Embryonic facial prominence (tissue), 1 donor: Measurements from ENCODE around the gene GET3.
"Not testable (repeated sequence)": the region's sequence is repeated elsewhere in the genome, so short reads cannot be mapped to it uniquely, and the experiment has no call there.

ENCODE experiments used
- DNase-seq: peaks from one replicate; pipeline ENCODE4 v3.0.0-alpha.2; 2016; ENCODE audit errors: extremely low spot score

GET3 gene

DNA sequence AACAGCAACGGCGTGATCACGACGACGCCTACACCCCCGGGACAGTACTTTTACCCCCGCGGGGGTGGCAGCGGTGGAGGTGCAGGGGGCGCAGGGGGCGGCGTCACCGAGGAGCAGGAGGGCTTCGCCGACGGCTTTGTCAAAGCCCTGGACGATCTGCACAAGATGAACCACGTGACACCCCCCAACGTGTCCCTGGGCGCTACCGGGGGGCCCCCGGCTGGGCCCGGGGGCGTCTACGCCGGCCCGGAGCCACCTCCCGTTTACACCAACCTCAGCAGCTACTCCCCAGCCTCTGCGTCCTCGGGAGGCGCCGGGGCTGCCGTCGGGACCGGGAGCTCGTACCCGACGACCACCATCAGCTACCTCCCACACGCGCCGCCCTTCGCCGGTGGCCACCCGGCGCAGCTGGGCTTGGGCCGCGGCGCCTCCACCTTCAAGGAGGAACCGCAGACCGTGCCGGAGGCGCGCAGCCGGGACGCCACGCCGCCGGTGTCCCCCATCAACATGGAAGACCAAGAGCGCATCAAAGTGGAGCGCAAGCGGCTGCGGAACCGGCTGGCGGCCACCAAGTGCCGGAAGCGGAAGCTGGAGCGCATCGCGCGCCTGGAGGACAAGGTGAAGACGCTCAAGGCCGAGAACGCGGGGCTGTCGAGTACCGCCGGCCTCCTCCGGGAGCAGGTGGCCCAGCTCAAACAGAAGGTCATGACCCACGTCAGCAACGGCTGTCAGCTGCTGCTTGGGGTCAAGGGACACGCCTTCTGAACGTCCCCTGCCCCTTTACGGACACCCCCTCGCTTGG lies 55.0 kb downstream of the GET3 start:
- no peak for DNase-seq

DNA sequence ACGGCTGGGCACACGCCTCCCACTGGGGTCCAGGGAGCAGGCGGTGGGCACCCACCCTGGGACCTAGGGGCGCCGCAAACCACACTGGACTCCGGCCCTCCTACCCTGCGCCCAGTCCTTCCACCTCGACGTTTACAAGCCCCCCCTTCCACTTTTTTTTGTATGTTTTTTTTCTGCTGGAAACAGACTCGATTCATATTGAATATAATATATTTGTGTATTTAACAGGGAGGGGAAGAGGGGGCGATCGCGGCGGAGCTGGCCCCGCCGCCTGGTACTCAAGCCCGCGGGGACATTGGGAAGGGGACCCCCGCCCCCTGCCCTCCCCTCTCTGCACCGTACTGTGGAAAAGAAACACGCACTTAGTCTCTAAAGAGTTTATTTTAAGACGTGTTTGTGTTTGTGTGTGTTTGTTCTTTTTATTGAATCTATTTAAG lies 55.6 kb downstream of the GET3 start:
- no peak for DNase-seq

DNA sequence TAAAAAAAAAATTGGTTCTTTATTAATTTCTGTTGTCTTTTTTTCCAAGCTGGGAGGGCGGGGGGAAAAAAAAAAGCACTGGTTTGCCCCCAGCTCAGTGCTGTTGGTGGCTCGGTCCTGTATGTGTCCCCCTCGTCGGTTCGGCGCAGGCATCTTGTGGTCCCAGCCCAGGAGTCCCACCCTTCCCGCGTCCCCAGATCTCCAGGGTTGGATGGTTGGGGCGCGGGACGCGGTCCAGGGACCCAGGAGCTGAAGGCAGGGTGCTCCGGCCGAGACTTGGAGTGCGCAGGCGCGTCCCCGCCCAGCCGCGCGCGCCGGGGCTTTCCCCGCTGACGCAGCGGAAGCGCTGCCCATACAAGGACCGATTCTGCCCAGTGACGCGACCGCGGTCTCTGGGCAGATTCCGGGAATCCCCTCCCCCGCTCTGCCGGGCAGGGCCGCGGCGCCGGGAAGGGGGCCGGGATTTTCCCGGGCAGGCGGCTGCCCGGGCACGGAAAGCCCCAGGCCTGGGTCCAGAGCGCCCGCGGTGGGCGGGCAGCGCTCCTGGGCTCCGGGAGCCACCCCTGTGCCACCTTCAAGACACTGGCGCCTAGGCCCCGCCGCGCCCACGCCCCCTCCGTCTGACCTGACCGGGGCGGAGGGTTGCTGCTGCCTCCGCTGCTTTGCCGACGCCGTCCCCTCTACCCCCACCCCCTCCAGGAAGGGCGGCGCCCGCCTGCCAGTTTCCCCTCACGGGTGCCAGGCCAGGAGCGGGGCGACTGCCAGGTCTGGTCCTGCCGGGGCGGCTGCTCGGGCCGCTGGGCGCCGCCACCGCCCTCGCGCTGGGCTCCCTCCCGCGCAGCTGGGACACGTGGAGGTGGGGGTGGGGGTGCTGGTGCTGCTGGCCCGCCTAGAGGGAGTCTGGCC lies 56.2 kb downstream of the GET3 start:
- DNase-seq = peak; percentile 86

DNA sequence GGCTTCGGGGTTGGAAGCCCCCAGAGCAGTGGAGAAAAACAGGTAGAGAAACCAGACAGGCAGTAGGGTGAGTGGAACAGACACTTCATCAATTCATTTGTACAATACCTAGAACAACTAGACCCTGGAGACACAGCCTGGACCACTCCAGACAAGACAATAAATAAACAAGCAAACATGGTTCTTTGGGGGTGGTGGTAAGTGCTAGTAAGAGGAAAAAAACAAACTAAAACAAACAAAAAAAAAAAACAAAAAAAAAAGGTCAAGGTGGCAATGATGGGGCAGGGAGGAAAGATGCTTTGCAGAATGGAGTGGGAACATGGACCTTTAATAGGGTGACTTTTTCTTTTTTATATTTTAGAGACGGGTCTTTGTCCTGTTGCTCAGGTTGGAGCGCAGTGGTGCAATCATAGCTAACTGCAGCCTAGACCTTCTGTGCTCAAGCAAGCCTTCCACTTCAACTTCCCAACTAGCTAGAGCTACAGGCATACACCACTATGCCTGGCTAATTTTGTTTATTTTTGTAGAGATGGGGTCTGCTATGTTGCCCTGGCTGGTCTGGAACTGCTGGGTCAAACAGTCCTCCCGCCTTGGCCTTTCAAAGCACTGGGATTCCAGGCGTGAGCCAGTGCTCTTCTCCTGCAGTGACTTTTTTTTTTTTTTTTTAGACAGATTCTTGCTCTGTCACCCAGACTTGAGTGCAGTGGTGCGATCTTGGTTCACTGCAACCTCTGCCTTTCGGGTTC lies 57.1 kb downstream of the GET3 start:
- DNase-seq = no peak

DNA sequence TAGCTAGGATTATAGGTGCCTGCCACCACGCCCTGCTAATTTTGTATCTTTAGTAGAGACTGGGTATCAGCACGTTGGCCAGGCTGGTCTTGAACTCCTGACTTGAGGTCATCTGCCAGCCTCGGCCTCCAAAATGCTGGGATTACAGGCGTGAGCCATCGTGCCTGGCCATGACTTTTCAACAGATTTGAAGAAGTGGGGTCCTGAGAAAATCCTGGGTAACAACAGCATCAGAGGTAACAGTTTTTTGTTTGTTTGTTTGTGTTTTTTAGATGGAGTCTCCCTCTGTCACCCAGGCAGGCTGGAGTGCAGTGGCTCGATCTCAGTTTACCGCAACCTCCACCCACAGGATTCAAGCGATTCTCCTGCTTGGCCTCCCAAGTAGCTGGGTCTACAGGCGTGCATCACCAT lies 57.7 kb downstream of the GET3 start:
- DNase-seq = no peak

DNA sequence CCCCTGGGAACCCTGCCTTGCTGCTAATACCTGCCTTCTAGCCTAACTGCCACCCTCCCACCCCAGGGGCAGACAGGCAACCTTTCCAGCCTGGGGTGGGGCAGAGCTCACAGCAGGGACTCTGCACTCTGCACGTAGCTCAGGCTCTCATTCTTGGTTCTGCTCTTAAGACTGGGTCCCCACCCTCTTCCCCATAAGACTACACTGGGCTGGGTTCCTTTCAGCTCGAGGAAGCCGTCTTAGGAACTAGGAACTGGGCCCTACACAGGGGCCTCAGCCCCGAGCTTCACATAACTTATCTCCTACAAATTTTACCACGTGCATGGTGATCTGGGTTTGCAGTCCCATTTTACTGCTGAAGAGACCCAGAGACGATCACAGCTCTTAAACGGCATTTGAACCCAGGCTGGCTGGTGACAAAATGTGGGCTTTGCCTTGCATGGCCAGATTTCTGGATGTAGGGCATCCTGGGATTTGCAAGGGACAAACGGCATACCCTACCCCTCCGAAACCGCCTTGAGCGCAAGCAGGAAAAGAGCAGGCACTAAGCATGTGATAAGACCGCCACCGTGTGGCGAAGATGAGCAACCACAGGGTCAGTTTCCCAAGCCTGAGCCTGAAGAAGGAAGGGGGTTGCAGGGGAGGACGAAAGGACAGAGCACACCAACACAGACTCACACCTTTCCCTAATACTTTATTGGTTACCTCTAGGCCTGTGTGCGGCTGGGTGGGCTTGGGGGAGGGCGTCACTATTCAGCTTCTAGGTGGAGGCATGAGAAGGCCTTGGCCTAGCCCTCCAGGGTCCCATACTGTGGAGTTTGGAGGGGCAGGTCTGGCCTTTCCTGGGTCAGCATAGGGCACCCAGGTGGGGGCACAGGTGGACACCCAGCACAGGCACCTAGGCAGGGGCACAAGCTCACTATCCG lies 59.1 kb downstream of the GET3 start:
- DNase-seq = no peak

DNA sequence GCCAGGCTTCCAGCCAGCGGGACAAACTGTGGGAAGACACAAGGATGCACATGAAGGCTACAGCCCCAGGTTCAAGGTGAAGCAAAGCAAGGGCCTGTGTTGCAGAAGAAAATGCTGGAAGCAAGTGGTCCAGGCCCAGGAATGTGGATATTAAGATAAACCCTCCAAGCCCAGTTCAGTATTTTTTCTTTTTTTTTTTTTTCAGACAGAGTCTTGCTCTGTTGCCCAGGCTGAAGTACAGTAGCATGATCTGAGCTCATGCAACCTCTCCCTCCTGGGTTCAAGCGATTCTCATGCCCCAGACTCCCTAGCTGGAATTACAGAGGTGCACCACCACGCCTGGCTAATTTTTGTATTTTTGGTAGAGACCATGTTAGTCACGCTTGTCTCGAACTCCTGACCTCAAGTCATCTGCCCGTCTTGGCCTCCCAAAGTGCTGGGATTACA lies 59.9 kb downstream of the GET3 start:
- no peak for DNase-seq

DNA sequence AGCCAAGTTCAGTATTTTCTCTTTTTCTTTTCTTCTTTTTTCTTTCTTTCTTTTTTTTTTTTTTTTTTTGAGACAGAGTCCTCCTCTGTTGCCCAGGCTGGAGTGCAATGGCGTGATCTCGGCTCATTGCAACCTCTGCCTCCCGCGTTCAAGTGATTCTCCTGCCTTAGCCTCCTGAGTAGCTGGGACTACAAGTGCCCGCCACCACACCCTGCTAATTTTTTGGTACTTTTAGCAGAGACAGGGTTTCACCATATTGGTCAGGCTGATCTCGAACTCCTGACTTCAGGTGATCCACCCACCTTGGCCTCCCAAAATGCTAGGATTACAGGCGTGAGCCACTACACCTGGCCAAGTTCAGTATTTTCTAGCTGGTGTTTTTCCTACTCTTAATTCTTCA lies 60.3 kb downstream of the GET3 start:
- not testable (repeated sequence) for DNase-seq
